ENCODE results near the gene RPS18. TPM values are rescaled to one million over a fixed set of nuclear protein-coding genes. Genes with fewer than 3 reads are reported as not detected.

The RPS18 gene
- total and polyA plus RNA-seq, 9 of the 15 experiments (the other 6 are each of a cell fraction or from before 2014, with no cell fraction given) = 5,023 to 17,516 (median 8,131) TPM

GRCh38 chr6:33316603-33317418 is 44.9 kb downstream of the RPS18 start (continued):
- TF ChIP-seq RBBP5 (IDR thresholded peaks at IDR 0.05; ENCODE audit: borderline replicate concordance, insufficient read depth, low read length, poor library complexity, severe bottlenecking) (no peak), ZC3H11A (IDR thresholded peaks at IDR 0.05; ENCODE audit: low read depth, low read length) (no peak), ATF4 (CRISPR knock-in tag; IDR thresholded peaks at IDR 0.05) (peak; percentile 12; the same call in 1 of the 2 replicates), ZNF740 (CRISPR knock-in tag; IDR thresholded peaks at IDR 0.05) (0 out of 2 replicates have a peak, but pooled peaks have one; percentile 31), ZNF740 (tag; IDR thresholded peaks at IDR 0.05) (no peak), SMARCB1 (IDR thresholded peaks at IDR 0.05; ENCODE audit: insufficient read length, low read depth) (peak; percentile 34), ESRRA (IDR thresholded peaks at IDR 0.05; ENCODE audit: borderline replicate concordance, low read depth) (peak; percentile 72), BCOR (IDR thresholded peaks at IDR 0.05) (peak; percentile 88)

All from K562 (cell line).